BLaER1 treated with 17β-estradiol and CSF1 and Interleukin-3, amounts not matched to agents 10 nM and 100 nM (cell line): Measurements from ENCODE around the gene EIF4EBP3.
"Not testable (repeated sequence)": the region's sequence is repeated elsewhere in the genome, so short reads cannot be mapped to it uniquely, and the experiment has no call there.

Experiments used
- H3K27ac ChIP-seq, 11 experiments: shearing (Covaris generic); formaldehyde crosslinking; 2 replicates each; pipeline ENCODE4 v1.8.1; 2022
- H3K27me3 ChIP-seq, 11 experiments: shearing (Covaris generic); formaldehyde crosslinking; 2 replicates each; pipeline ENCODE4 v1.8.1; 2022
- H3K36me3 ChIP-seq, 11 experiments: shearing (Covaris generic); formaldehyde crosslinking; 2 replicates each; pipeline ENCODE4 v1.8.1; 2022
- H3K4me1 ChIP-seq, 10 experiments: shearing (Covaris generic); formaldehyde crosslinking; 2 replicates each; pipeline ENCODE4 v1.8.1; 2022
- H3K4me2 ChIP-seq, 11 experiments: shearing (Covaris generic); formaldehyde crosslinking; 2 replicates each; pipeline ENCODE4 v1.8.1; 2022
- H3K4me3 ChIP-seq, 10 experiments: shearing (Covaris generic); formaldehyde crosslinking; 2 replicates each; pipeline ENCODE4 v1.8.1; 2022
- H3K9ac ChIP-seq, 11 experiments: shearing (Covaris generic); formaldehyde crosslinking; 2 replicates each; pipeline ENCODE4 v1.8.1; 2022
- H3K9me3 ChIP-seq, 11 experiments: shearing (Covaris generic); formaldehyde crosslinking; replicated peaks in 1 of 11; 2 replicates each; pipeline ENCODE4 v1.8.1; 2022
- H4K20me1 ChIP-seq, 11 experiments: shearing (Covaris generic); formaldehyde crosslinking; 2 replicates each; pipeline ENCODE4 v1.8.1; 2022
- Cebpa-rat ChIP-seq, 11 experiments: shearing (Covaris generic); IDR thresholded peaks; 2 replicates each; pipeline ENCODE4 v1.8.1; 2022

Gene EIF4EBP3

GRCh38 chr5:140571105-140571504 lies 23.6 kb downstream of the EIF4EBP3 start:
- Histone ChIP-seq H3K9me3 (no peaks in the 10 kb centered on the region; a peak in 1 of 22 replicates), H3K27ac (peak overlapping the region in 2 of 11 experiments; percentile 23 to 27; a peak in 2 of 22 replicates), H4K20me1 (no peaks in the 10 kb centered on the region), H3K4me1 (peaks cover 20 to 100% (median 42%) of the 10 kb centered on the region in 10 experiments), H3K36me3 (peaks cover 6 to 72% (median 21%) of the 10 kb centered on the region in 11 experiments; a peak in 20 of 22 replicates), H3K9ac (peak overlapping the region in 1 of 11 experiments; percentile 69; a peak in 1 of 22 replicates), H3K4me2 (peak overlapping the region in 2 of 11 experiments; percentile 89 to 97; a peak in 4 of 22 replicates), H3K4me3 (no peak overlapping the region), H3K27me3 (peaks cover 6 to 12% (median 9%) of the 10 kb centered on the region in 11 experiments; a peak in 20 of 22 replicates)
- no peak for TF ChIP-seq Cebpa-rat (IDR thresholded peaks at IDR 0.05)

- no peak for TF ChIP-seq Cebpa-rat (IDR thresholded peaks at IDR 0.05)
These were observed 26.2 kb downstream of the EIF4EBP3 start for GRCh38 chr5:140573683-140574082.

GRCh38 chr5:140574165-140574564 lies 26.7 kb downstream of the EIF4EBP3 start:
- H3K4me2 ChIP-seq: peak overlapping the region in 3 of 11 experiments; percentile 64 to 90 (median 80); a peak in 6 of 22 replicates
- H3K27me3 ChIP-seq: no peaks in the 10 kb centered on the region
- TF ChIP-seq Cebpa-rat (IDR thresholded peaks at IDR 0.05): no peak
- H4K20me1 ChIP-seq: no peaks in the 10 kb centered on the region
- H3K9me3 ChIP-seq: no peaks in the 10 kb centered on the region
- no peak overlapping the region for H3K4me3 ChIP-seq
- H3K4me1 ChIP-seq: peaks cover 10 to 100% (median 25%) of the 10 kb centered on the region in 10 experiments
- peaks cover 0 to 71% (median 0%) of the 10 kb centered on the region in 11 experiments; a peak in 6 of 22 replicates for H3K36me3 ChIP-seq
- H3K27ac ChIP-seq: peak overlapping the region in 3 of 11 experiments; percentile 17 to 76 (median 31); a peak in 4 of 22 replicates
- H3K9ac ChIP-seq: peak overlapping the region in 2 of 11 experiments; percentile 57 to 60; a peak in 1 of 22 replicates

More at GRCh38 chr5:140573683-140574082, 26.2 kb downstream of the EIF4EBP3 start:
- H3K9me3 ChIP-seq: no peaks in the 10 kb centered on the region
- H3K4me1 ChIP-seq: peaks cover 15 to 100% (median 30%) of the 10 kb centered on the region in 10 experiments
- H3K36me3 ChIP-seq: peaks cover 0 to 66% (median 0%) of the 10 kb centered on the region in 11 experiments; a peak in 6 of 22 replicates
- no peak overlapping the region for H3K4me3 ChIP-seq
- peak overlapping the region in 3 of 11 experiments; percentile 64 to 90 (median 80); a peak in 6 of 22 replicates for H3K4me2 ChIP-seq
- H4K20me1 ChIP-seq: no peaks in the 10 kb centered on the region
- peak overlapping the region in 1 of 11 experiments; percentile 57; a peak in 1 of 22 replicates for H3K9ac ChIP-seq
- H3K27ac ChIP-seq: peak overlapping the region in 3 of 11 experiments; percentile 17 to 76 (median 31); a peak in 2 of 22 replicates
- no peaks in the 10 kb centered on the region for H3K27me3 ChIP-seq

GRCh38 chr5:140575309-140575708 lies 27.8 kb downstream of the EIF4EBP3 start:
- no peak overlapping the region for H3K4me3 ChIP-seq
- H3K27me3 ChIP-seq: no peaks in the 10 kb centered on the region
- TF ChIP-seq Cebpa-rat (IDR thresholded peaks at IDR 0.05): no peak
- peaks cover 0 to 78% (median 0%) of the 10 kb centered on the region in 11 experiments; a peak in 6 of 22 replicates for H3K36me3 ChIP-seq
- peak overlapping the region in 2 of 11 experiments; percentile 57 to 63; a peak in 4 of 22 replicates for H3K9ac ChIP-seq
- no peaks in the 10 kb centered on the region for H3K9me3 ChIP-seq
- no peaks in the 10 kb centered on the region for H4K20me1 ChIP-seq
- H3K4me2 ChIP-seq: peak overlapping the region in 4 of 11 experiments; percentile 16 to 90 (median 72); a peak in 6 of 22 replicates
- H3K27ac ChIP-seq: peak overlapping the region in 5 of 11 experiments; percentile 49 to 76 (median 70); a peak in 12 of 22 replicates
- peaks cover 0 to 100% (median 14%) of the 10 kb centered on the region in 10 experiments; a peak in 12 of 20 replicates for H3K4me1 ChIP-seq

GRCh38 chr5:140576776-140577201 lies 29.3 kb downstream of the EIF4EBP3 start:
- Histone ChIP-seq H3K9me3 (no peaks in the 10 kb centered on the region), H3K27me3 (no peaks in the 10 kb centered on the region), H3K4me2 (peak overlapping the region in 6 of 11 experiments; percentile 4 to 90 (median 58); a peak in 11 of 22 replicates), H3K36me3 (peaks cover 0 to 69% (median 0%) of the 10 kb centered on the region in 11 experiments; a peak in 6 of 22 replicates), H3K4me3 (no peak overlapping the region), H3K9ac (peak overlapping the region in 5 of 11 experiments; percentile 20 to 70 (median 52); a peak in 7 of 22 replicates), H3K27ac (peak overlapping the region in 9 of 11 experiments; percentile 30 to 76 (median 63); a peak in 15 of 22 replicates), H4K20me1 (no peaks in the 10 kb centered on the region), H3K4me1 (peaks cover 0 to 100% (median 12%) of the 10 kb centered on the region in 10 experiments; a peak in 11 of 20 replicates)
- no peak for TF ChIP-seq Cebpa-rat (IDR thresholded peaks at IDR 0.05)

GRCh38 chr5:140579188-140579747 lies 31.8 kb downstream of the EIF4EBP3 start:
- Histone ChIP-seq H3K36me3 (peaks cover 0 to 76% (median 0%) of the 10 kb centered on the region in 11 experiments; a peak in 6 of 22 replicates), H3K4me1 (peaks cover 0 to 98% (median 12%) of the 10 kb centered on the region in 10 experiments; a peak in 11 of 20 replicates), H3K9me3 (peaks cover 2 to 19% (median 9%) of the 10 kb centered on the region in 11 experiments; a peak in 15 of 22 replicates), H3K4me2 (peak overlapping the region in 2 of 11 experiments; percentile 37 to 38; a peak in 2 of 22 replicates)
- H3K9ac ChIP-seq, H4K20me1 ChIP-seq, H3K27me3 ChIP-seq, H3K27ac ChIP-seq, H3K4me3 ChIP-seq: not testable (repeated sequence)

GRCh38 chr5:140587495-140587894 lies 40.0 kb downstream of the EIF4EBP3 start:
- peak overlapping the region in 3 of 11 experiments; percentile 82 to 92 (median 89); a peak in 5 of 22 replicates for H3K9ac ChIP-seq
- H3K27ac ChIP-seq: peak overlapping the region in 5 of 11 experiments; percentile 43 to 95 (median 86); a peak in 7 of 22 replicates
- H3K27me3 ChIP-seq: no peaks in the 10 kb centered on the region
- H4K20me1 ChIP-seq: no peaks in the 10 kb centered on the region
- peaks cover 3 to 40% (median 13%) of the 10 kb centered on the region in 11 experiments; a peak in 15 of 22 replicates for H3K9me3 ChIP-seq
- no peak for TF ChIP-seq Cebpa-rat (IDR thresholded peaks at IDR 0.05)
- peaks cover 0 to 91% (median 34%) of the 10 kb centered on the region in 10 experiments; a peak in 15 of 20 replicates for H3K4me1 ChIP-seq
- H3K4me3 ChIP-seq: no peak overlapping the region; a peak in 2 of 20 replicates
- peaks cover 0 to 55% (median 0%) of the 10 kb centered on the region in 11 experiments; a peak in 7 of 22 replicates for H3K36me3 ChIP-seq
- peak overlapping the region in 4 of 11 experiments; percentile 82 to 99 (median 98); a peak in 7 of 22 replicates for H3K4me2 ChIP-seq

- H4K20me1 ChIP-seq: no peaks in the 10 kb centered on the region
- H3K9me3 ChIP-seq: peaks cover 0 to 30% (median 5%) of the 10 kb centered on the region in 11 experiments; a peak in 13 of 22 replicates
- peak overlapping the region in 6 of 11 experiments; percentile 24 to 95 (median 82); a peak in 10 of 22 replicates for H3K27ac ChIP-seq
- no peaks in the 10 kb centered on the region for H3K27me3 ChIP-seq
- H3K4me3 ChIP-seq: peak overlapping the region in 3 of 10 experiments; percentile 14 to 23 (median 16); a peak in 3 of 20 replicates
- H3K4me1 ChIP-seq: peaks cover 0 to 87% (median 34%) of the 10 kb centered on the region in 10 experiments; a peak in 15 of 20 replicates
- H3K4me2 ChIP-seq: peak overlapping the region in 7 of 11 experiments; percentile 3 to 99 (median 82); a peak in 12 of 22 replicates
- peak overlapping the region in 4 of 11 experiments; percentile 69 to 92 (median 86); a peak in 8 of 22 replicates for H3K9ac ChIP-seq
- H3K36me3 ChIP-seq: peaks cover 0 to 45% (median 0%) of the 10 kb centered on the region in 11 experiments; a peak in 7 of 22 replicates
- no peak for TF ChIP-seq Cebpa-rat (IDR thresholded peaks at IDR 0.05)
These were observed 41.0 kb downstream of the EIF4EBP3 start for GRCh38 chr5:140588311-140589070.
